Tibial nerve (tissue), 4 donors: ENCODE results near the gene ELOB. TPM values are rescaled to one million over a fixed set of nuclear protein-coding genes. Genes with fewer than 3 reads are reported as not detected.
"Not testable (repeated sequence)": the region's sequence is repeated elsewhere in the genome, so short reads cannot be mapped to it uniquely, and the experiment has no call there.

Experiments used
- DNase-seq, 2 donors: peaks; one replicate each; pipeline ENCODE4 v3.0.0-alpha.2; 2019; ENCODE audit warnings: low spot score in 2 of 2
- H3K27ac ChIP-seq, 4 donors: fragments of 200-600 bp; sonication (generic) in 3 of 4; one replicate each; pipeline ENCODE4 v1.5.1; 2017 to 2019; ENCODE audit warnings: mild to moderate bottlenecking in 1 of 4
- H3K27me3 ChIP-seq, 2 donors: fragments of 200-600 bp; sonication (generic) in 1 of 2; one replicate each; pipeline versions ENCODE4 v1.5.1 to v1.6.0; 2017 to 2019
- H3K36me3 ChIP-seq, 3 donors: fragments of 200-600 bp; sonication (generic); one replicate each; pipeline ENCODE4 v1.5.1; 2018 to 2019
- H3K4me1 ChIP-seq, 4 donors: fragments of 200-600 bp; sonication (generic) in 3 of 4; one replicate each; pipeline ENCODE4 v1.5.1; 2017 to 2019
- H3K4me3 ChIP-seq, 4 donors: fragments of 200-600 bp; sonication (generic) in 3 of 4; one replicate each; pipeline ENCODE4 v1.5.1; 2017 to 2019; ENCODE audit warnings: mild to moderate bottlenecking in 1 of 4, moderate library complexity in 1 of 4
- H3K9me3 ChIP-seq, 4 donors: fragments of 200-600 bp; sonication (generic) in 3 of 4; one replicate each; pipeline ENCODE4 v1.5.1; 2017 to 2019
- CTCF ChIP-seq, 5 experiments: fragments of 200-600 bp in 3 of 5; fragments of 450-650 bp in 2 of 5; sonication (generic) in 3 of 5; IDR thresholded peaks; one replicate each; pipeline ENCODE4 v1.5.1; 2016 to 2019; ENCODE audit warnings: antibody characterized with exemption in 5 of 5, mild to moderate bottlenecking in 3 of 5, moderate library complexity in 2 of 5
- EP300 ChIP-seq, 2 donors: sonication (generic); formaldehyde crosslinking; IDR thresholded peaks; one replicate each; pipeline ENCODE4 v1.6.1; 2017; ENCODE audit warnings: antibody characterized with exemption in 2 of 2, mild to moderate bottlenecking in 1 of 2
- POLR2A ChIP-seq, 2 donors: fragments of 450-650 bp; IDR thresholded peaks; one replicate each; pipeline ENCODE4 v1.6.1; 2017; ENCODE audit warnings: antibody characterized with exemption in 2 of 2, mild to moderate bottlenecking in 2 of 2, moderate library complexity in 2 of 2
- WGBS, 2 donors: methylation state at CpG; one replicate each; pipeline ENCODE4 v1.1.5; 2018; 5-methylcytosine and 5-hydroxymethylcytosine counted together
- small RNA-seq: library from RNA; depleted of rRNA; stranded (forward); fragments of <200 nt; gene quantifications from one replicate; pipeline ENCODE3, GENCODE V24; 2016
- total RNA-seq, 4 donors: library from RNA; depleted of rRNA; stranded (reverse); fragments of >200 nt; gene quantifications; one replicate each; pipeline ENCODE4 v1.1.0, GENCODE V29; 2016

ELOB gene
- total RNA-seq, 4 donors from 2014 or later: 293 to 759 (median 513) TPM

- Histone ChIP-seq H3K27ac (no peak overlapping the region), H3K4me1 (no peaks in the 10 kb centered on the region), H3K36me3 (no peaks in the 10 kb centered on the region), H3K9me3 (no peaks in the 10 kb centered on the region), H3K4me3 (no peak overlapping the region), H3K27me3 (peaks cover 0 to 9% of the 10 kb centered on the region in 2 donors)
- TF ChIP-seq CTCF (IDR thresholded peaks at IDR 0.05) (no peak), POLR2A (IDR thresholded peaks at IDR 0.05) (no peak), EP300 (IDR thresholded peaks at IDR 0.05) (no peak)
- DNase-seq: no peak
- WGBS, 2 donors: 82 to 89% methylated on average over 5 of the region's 5 CpGs
These were observed 50.2 kb downstream of the ELOB start for GRCh38 chr16:2726923-2727322.

- Histone ChIP-seq H3K9me3 (no peaks in the 10 kb centered on the region), H3K27me3 (peaks cover 0 to 9% of the 10 kb centered on the region in 2 donors), H3K36me3 (no peaks in the 10 kb centered on the region), H3K4me3 (no peak overlapping the region), H3K4me1 (peaks cover 0 to 14% (median 0%) of the 10 kb centered on the region in 4 donors), H3K27ac (no peak overlapping the region)
- WGBS, 2 donors: 59 to 72% methylated on average over 9 to 12 of the region's 16 CpGs
- TF ChIP-seq POLR2A (IDR thresholded peaks at IDR 0.05) (no peak), EP300 (IDR thresholded peaks at IDR 0.05) (no peak), CTCF (IDR thresholded peaks at IDR 0.05) (no peak)
- DNase-seq: no peak
These were observed 52.2 kb downstream of the ELOB start for GRCh38 chr16:2724816-2725348.

- Histone ChIP-seq H3K27me3 (peaks cover 0 to 9% of the 10 kb centered on the region in 2 donors), H3K36me3 (no peaks in the 10 kb centered on the region), H3K9me3 (no peaks in the 10 kb centered on the region), H3K4me1 (peaks cover 0 to 20% (median 0%) of the 10 kb centered on the region in 4 donors), H3K27ac (no peak overlapping the region), H3K4me3 (no peak overlapping the region)
- TF ChIP-seq POLR2A (IDR thresholded peaks at IDR 0.05) (no peak), CTCF (IDR thresholded peaks at IDR 0.05) (no peak), EP300 (IDR thresholded peaks at IDR 0.05) (no peak)
- DNase-seq: no peak
- 77 to 79% methylated on average over 7 of the region's 7 CpGs for WGBS, 2 donors
These were observed 52.9 kb downstream of the ELOB start for GRCh38 chr16:2724088-2724676.

GRCh38 chr16:2721634-2722173 lies 55.4 kb downstream of the ELOB start:
- peaks cover 0 to 20% (median 0%) of the 10 kb centered on the region in 4 donors for H3K4me1 ChIP-seq
- H3K4me3 ChIP-seq: peak overlapping the region; percentile 62 to 83 (median 66)
- WGBS, 2 donors: 37 to 41% methylated on average over 14 of the region's 14 CpGs
- peak overlapping the region in 3 of 4 donors; percentile 70 to 88 (median 79) for H3K27ac ChIP-seq
- H3K27me3 ChIP-seq, H3K36me3 ChIP-seq, H3K9me3 ChIP-seq, DNase-seq: not testable (repeated sequence)

Small RNAs within 50 kb of the gene (small RNA-seq; reads per million reads assigned to genes)
- gene SNORA3C: not detected

Other genes with a start within 250 kb of the ELOB start
- gene CEMP1, start 245.9 kb downstream of the ELOB start, total RNA-seq: not detected
- 10 to 100 TPM; 28.6 to 41.7 (median 32.4) TPM for gene PDPK1, start 239.3 kb downstream of the ELOB start, total RNA-seq
- 10 to 100 TPM; 17.8 to 24.3 (median 21.2) TPM for gene KCTD5, start 94.8 kb downstream of the ELOB start, total RNA-seq
- 1 to 10 TPM; 1.3 to 4.2 (median 2.4) TPM for gene PRSS27, start 57.1 kb downstream of the ELOB start, total RNA-seq
- gene SRRM2, start 24.6 kb downstream of the ELOB start, total RNA-seq: 1,000 to 10,000 TPM in 1 of 4 donors, 100 to 1,000 TPM in 3; 843 to 1,374 (median 886) TPM
- not detected for gene PRSS33, start 10.3 kb upstream of the ELOB start, total RNA-seq
- not detected for gene PRSS41, start 21.2 kb upstream of the ELOB start, total RNA-seq
- not detected for gene PRSS21, start 40.0 kb upstream of the ELOB start, total RNA-seq
- gene ZG16B, start 53.0 kb upstream of the ELOB start, total RNA-seq: not detected
- not detected for gene PRSS22, start 80.9 kb upstream of the ELOB start, total RNA-seq
- gene FLYWCH2, start 105.9 kb upstream of the ELOB start, total RNA-seq: 10 to 100 TPM; 66.2 to 76.8 (median 72.8) TPM
- 10 to 100 TPM; 65.1 to 74.9 (median 68.7) TPM for gene FLYWCH1, start 134.7 kb upstream of the ELOB start, total RNA-seq
- not detected for gene KREMEN2, start 187.0 kb upstream of the ELOB start, total RNA-seq
- 10 to 100 TPM in 1 of 4 donors, 1 to 10 TPM in 3; 5.1 to 15.0 (median 7.9) TPM for gene PAQR4, start 192.1 kb upstream of the ELOB start, total RNA-seq
- gene PKMYT1, start 203.2 kb upstream of the ELOB start, total RNA-seq: 1 to 10 TPM in 2 of 4 donors, under 1 TPM in 2; 0.60 to 1.6 (median 1.1) TPM
- under 1 TPM in 1 of 4 donors, not detected in 3; 0.30 TPM for gene CLDN9, start 235.6 kb upstream of the ELOB start, total RNA-seq
- not detected for gene CLDN6, start 240.9 kb upstream of the ELOB start, total RNA-seq
- 10 to 100 TPM in 2 of 4 donors, 1 to 10 TPM in 2; 2.4 to 47.4 (median 11.5) TPM for gene TNFRSF12A, start 243.1 kb upstream of the ELOB start, total RNA-seq
- 10 to 100 TPM; 17.7 to 46.9 (median 38.5) TPM for gene HCFC1R1, start 246.7 kb upstream of the ELOB start, total RNA-seq
- gene THOC6, start 246.8 kb upstream of the ELOB start, total RNA-seq: 10 to 100 TPM; 12.2 to 28.5 (median 18.0) TPM